Vagina (tissue), 2 donors: ENCODE data around the gene DPF3. TPM values are rescaled to one million over a fixed set of nuclear protein-coding genes. Genes with fewer than 3 reads are reported as not detected.

Source experiments
- DNase-seq, 2 donors: peaks; one replicate each; pipeline ENCODE4 v3.0.0-alpha.2; 2017; ENCODE audit errors: extremely low spot score in 2 of 2
- H3K27ac ChIP-seq: fragments of 200-600 bp; sonication (generic); one replicate; pipeline ENCODE4 v1.5.1; 2019
- H3K27me3 ChIP-seq: fragments of 200-600 bp; sonication (generic); one replicate; pipeline ENCODE4 v1.5.1; 2019
- H3K36me3 ChIP-seq, 2 donors: fragments of 200-600 bp; sonication (generic); one replicate each; pipeline ENCODE4 v1.5.1; 2017 to 2019
- H3K4me1 ChIP-seq: fragments of 200-600 bp; sonication (generic); one replicate; pipeline ENCODE4 v1.5.1; 2019
- H3K4me3 ChIP-seq, 2 donors: fragments of 200-600 bp; sonication (generic); 1 replicate in 1 of 2; 2 replicates in 1 of 2; pipeline ENCODE4 v1.5.1; 2016 to 2019
- H3K9me3 ChIP-seq: fragments of 200-600 bp; sonication (generic); one replicate; pipeline ENCODE4 v1.5.1; 2019
- POLR2A ChIP-seq, 2 donors: fragments of 450-650 bp; IDR thresholded peaks; one replicate each; pipeline ENCODE4 v1.6.1; 2017; ENCODE audit warnings: antibody characterized with exemption in 2 of 2, mild to moderate bottlenecking in 2 of 2, moderate library complexity in 2 of 2
- POLR2AphosphoS5 ChIP-seq, 2 donors: sonication (generic); formaldehyde crosslinking; IDR thresholded peaks; one replicate each; pipeline ENCODE4 v1.9.0; 2017; ENCODE audit warnings: antibody characterized with exemption in 2 of 2, mild to moderate bottlenecking in 2 of 2, low read depth in 1 of 2; ENCODE audit not compliant: insufficient read depth in 1 of 2
- intact Hi-C: fragments of 100-400 bp; cut with DNase I; formaldehyde crosslinking; loops from one replicate; pipeline ENCODE4 v1.15.1; 2023
- total RNA-seq: library from RNA; depleted of rRNA; stranded (reverse); fragments of >200 nt; gene quantifications from one replicate; pipeline ENCODE4 v1.2.3, GENCODE V29; 2016
- TF ChIP-seq, protein P1 (sequence below), 3 experiments: fragments of 450-650 bp in 2 of 3; fragments of 200-600 bp in 1 of 3; sonication (generic) in 1 of 3; IDR thresholded peaks; one replicate each; pipeline ENCODE4 v1.5.1; 2017 to 2019; ENCODE audit warnings: antibody characterized with exemption in 3 of 3, mild to moderate bottlenecking in 2 of 3, moderate library complexity in 2 of 3

The DPF3 gene
- total RNA-seq, 1 donor from 2014 or later = not detected

GRCh38 chr14:72709916-72710611 lies 183.8 kb downstream of the DPF3 start:
- H3K4me3 ChIP-seq = no peak overlapping the region
- H3K36me3 ChIP-seq = no peaks in the 10 kb centered on the region
- intact Hi-C loops = no loop called here
- TF ChIP-seq, protein P1, sequence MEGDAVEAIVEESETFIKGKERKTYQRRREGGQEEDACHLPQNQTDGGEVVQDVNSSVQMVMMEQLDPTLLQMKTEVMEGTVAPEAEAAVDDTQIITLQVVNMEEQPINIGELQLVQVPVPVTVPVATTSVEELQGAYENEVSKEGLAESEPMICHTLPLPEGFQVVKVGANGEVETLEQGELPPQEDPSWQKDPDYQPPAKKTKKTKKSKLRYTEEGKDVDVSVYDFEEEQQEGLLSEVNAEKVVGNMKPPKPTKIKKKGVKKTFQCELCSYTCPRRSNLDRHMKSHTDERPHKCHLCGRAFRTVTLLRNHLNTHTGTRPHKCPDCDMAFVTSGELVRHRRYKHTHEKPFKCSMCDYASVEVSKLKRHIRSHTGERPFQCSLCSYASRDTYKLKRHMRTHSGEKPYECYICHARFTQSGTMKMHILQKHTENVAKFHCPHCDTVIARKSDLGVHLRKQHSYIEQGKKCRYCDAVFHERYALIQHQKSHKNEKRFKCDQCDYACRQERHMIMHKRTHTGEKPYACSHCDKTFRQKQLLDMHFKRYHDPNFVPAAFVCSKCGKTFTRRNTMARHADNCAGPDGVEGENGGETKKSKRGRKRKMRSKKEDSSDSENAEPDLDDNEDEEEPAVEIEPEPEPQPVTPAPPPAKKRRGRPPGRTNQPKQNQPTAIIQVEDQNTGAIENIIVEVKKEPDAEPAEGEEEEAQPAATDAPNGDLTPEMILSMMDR (IDR thresholded peaks at IDR 0.05) = no peak
- TF ChIP-seq POLR2A (IDR thresholded peaks at IDR 0.05) = no peak
- TF ChIP-seq POLR2AphosphoS5 (IDR thresholded peaks at IDR 0.05; ENCODE audit: insufficient read depth in 1 of 2, low read depth in 1 of 2) = no peak
- no peak overlapping the region for H3K27ac ChIP-seq
- no peak for DNase-seq
- no peaks in the 10 kb centered on the region for H3K27me3 ChIP-seq
- H3K9me3 ChIP-seq = no peaks in the 10 kb centered on the region
- no peaks in the 10 kb centered on the region for H3K4me1 ChIP-seq

GRCh38 chr14:72708708-72709475 lies 185.0 kb downstream of the DPF3 start:
- no peaks in the 10 kb centered on the region for H3K9me3 ChIP-seq
- H3K27ac ChIP-seq = no peak overlapping the region
- no peaks in the 10 kb centered on the region for H3K4me1 ChIP-seq
- no peaks in the 10 kb centered on the region for H3K36me3 ChIP-seq
- no peak for DNase-seq
- intact Hi-C loops = no loop called here
- H3K4me3 ChIP-seq = no peak overlapping the region
- no peak for TF ChIP-seq POLR2AphosphoS5 (IDR thresholded peaks at IDR 0.05; ENCODE audit: insufficient read depth in 1 of 2, low read depth in 1 of 2)
- TF ChIP-seq POLR2A (IDR thresholded peaks at IDR 0.05) = no peak
- TF ChIP-seq, protein P1 (IDR thresholded peaks at IDR 0.05) = no peak
- H3K27me3 ChIP-seq = no peaks in the 10 kb centered on the region

DNA sequence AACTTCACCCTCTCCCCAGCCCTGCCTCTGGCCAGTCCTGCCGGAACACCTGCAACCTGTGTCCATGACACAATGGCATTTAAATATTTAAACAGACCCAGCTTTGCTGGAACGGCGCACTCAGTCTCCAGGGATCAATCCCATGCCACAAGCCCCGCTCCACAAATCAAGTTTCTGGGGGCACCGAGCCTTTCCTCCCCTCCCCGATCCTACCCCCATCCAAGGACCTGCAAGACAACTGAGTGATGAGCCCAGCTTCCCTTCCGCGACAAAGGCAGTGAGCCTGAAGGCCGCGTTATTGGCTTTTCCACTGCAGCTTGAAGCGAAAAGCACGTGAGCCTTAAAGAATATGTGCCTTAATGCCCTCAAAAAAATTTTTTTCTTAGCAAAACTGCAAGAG lies 185.7 kb downstream of the DPF3 start:
- intact Hi-C loops = no loop called here
- Histone ChIP-seq H3K4me1 (no peaks in the 10 kb centered on the region), H3K4me3 (no peak overlapping the region), H3K27me3 (no peaks in the 10 kb centered on the region), H3K9me3 (no peaks in the 10 kb centered on the region), H3K36me3 (no peaks in the 10 kb centered on the region), H3K27ac (no peak overlapping the region)
- DNase-seq = no peak
- TF ChIP-seq, protein P1 (IDR thresholded peaks at IDR 0.05) = no peak
- TF ChIP-seq POLR2AphosphoS5 (IDR thresholded peaks at IDR 0.05; ENCODE audit: insufficient read depth in 1 of 2, low read depth in 1 of 2) = no peak
- TF ChIP-seq POLR2A (IDR thresholded peaks at IDR 0.05) = no peak

DNA sequence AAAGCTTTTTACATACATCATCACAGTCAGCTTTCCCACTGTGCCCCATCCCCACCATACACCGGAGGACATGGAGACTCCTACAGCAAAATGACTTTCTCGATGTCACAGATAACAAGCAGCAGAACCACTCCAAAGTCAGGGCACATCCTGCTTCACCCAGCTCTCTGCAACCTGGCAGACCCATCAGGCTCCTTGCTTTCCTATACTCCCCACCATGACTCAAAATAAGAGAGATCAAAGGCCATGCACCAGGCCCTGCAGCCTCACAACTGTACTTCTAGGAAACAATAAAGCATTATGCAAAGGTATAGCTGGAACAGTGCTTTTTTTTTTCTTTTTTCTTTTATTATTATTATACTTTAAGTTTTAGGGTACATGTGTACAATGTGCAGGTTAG lies 187.4 kb downstream of the DPF3 start:
- no peak for DNase-seq

More for the DNA sequence above, 187.4 kb downstream of the DPF3 start:
- H3K27me3 ChIP-seq = no peaks in the 10 kb centered on the region
- H3K9me3 ChIP-seq = no peaks in the 10 kb centered on the region
- H3K36me3 ChIP-seq = no peaks in the 10 kb centered on the region
- intact Hi-C loops = no loop called here
- TF ChIP-seq, protein P1 (IDR thresholded peaks at IDR 0.05) = no peak
- TF ChIP-seq POLR2AphosphoS5 (IDR thresholded peaks at IDR 0.05; ENCODE audit: insufficient read depth in 1 of 2, low read depth in 1 of 2) (no peak), POLR2A (IDR thresholded peaks at IDR 0.05) (no peak)
- H3K4me3 ChIP-seq = no peak overlapping the region
- H3K4me1 ChIP-seq = no peaks in the 10 kb centered on the region
- H3K27ac ChIP-seq = no peak overlapping the region
